Fibroblast of pulmonary artery (primary cell): ENCODE results near the gene RPH3AL.
"Not testable (repeated sequence)": the region's sequence is repeated elsewhere in the genome, so short reads cannot be mapped to it uniquely, and the experiment has no call there.

Experiments used
- DNase-seq: peaks from one replicate; pipeline ENCODE4 v3.0.0-alpha.2; 2010; ENCODE audit warnings: low read depth
- H3K4me3 ChIP-seq: replicated peaks from 2 replicates; pipeline ENCODE4 v1.5.1; 2011; ENCODE audit warnings: low read depth, mild to moderate bottlenecking, control low read depth, low read length, moderate library complexity
- TF ChIP-seq, protein P1 (sequence below): IDR thresholded peaks from 2 replicates; pipeline ENCODE4 v1.5.1; 2011; ENCODE audit warnings: mild to moderate bottlenecking, control low read depth, low read length, inconsistent platforms; ENCODE audit errors: missing control alignments

Gene RPH3AL

GRCh38 chr17:278676-279059 lies 73.9 kb downstream of the RPH3AL start:
- no peak overlapping the region for H3K4me3 ChIP-seq
- no peak for DNase-seq
- TF ChIP-seq, protein P1, sequence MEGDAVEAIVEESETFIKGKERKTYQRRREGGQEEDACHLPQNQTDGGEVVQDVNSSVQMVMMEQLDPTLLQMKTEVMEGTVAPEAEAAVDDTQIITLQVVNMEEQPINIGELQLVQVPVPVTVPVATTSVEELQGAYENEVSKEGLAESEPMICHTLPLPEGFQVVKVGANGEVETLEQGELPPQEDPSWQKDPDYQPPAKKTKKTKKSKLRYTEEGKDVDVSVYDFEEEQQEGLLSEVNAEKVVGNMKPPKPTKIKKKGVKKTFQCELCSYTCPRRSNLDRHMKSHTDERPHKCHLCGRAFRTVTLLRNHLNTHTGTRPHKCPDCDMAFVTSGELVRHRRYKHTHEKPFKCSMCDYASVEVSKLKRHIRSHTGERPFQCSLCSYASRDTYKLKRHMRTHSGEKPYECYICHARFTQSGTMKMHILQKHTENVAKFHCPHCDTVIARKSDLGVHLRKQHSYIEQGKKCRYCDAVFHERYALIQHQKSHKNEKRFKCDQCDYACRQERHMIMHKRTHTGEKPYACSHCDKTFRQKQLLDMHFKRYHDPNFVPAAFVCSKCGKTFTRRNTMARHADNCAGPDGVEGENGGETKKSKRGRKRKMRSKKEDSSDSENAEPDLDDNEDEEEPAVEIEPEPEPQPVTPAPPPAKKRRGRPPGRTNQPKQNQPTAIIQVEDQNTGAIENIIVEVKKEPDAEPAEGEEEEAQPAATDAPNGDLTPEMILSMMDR, result no peak

DNA sequence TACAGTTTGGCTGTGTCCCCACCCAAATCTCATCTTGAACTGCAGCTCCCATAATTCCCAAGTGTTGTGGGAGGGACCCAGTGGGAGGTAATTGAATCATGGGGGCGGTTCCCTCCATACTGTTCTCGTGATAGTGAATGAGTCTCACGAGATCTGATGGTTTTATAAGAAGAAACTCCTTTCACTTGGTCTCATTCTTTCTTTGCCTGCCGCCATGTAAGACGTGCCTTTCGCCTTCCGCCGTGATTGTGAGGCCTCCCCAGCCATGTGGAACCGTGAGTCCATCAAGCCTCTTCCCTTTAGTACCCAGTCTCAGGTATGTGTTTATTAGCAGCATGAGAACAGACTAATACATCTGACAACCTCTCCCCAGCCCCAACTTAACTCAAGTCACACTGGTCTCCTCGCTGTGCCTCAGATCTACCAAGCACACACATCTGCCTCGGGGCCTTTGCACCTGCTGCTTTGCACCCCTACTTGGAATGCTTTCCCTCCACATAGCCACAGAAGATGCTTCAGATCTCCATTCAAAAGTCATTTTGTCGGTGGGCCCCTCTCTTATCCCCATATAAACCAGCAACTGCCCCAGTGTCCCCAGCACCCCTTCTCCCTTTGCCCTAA lies 74.4 kb downstream of the RPH3AL start:
- TF ChIP-seq, protein P1, result no peak
- no peak for DNase-seq

DNA sequence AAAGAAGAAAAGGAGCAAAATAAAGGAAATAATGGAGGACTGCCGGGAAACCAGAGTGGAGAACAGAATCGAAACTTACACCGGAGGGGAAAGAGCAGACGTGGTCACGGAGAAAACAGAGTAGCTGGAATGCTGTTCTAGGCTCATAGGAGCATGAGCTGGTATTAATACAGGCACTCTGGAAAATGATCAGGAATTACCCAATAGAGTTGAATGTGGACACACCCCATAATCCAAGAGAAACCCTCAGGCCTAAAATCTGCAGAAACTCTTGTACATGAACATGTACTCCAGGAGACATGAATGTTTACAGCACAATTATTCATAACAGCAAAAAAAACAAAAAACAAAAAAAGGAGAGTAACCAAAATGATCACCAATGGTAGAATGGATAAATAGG lies 77.7 kb downstream of the RPH3AL start:
- H3K4me3 ChIP-seq, result no peak overlapping the region
- TF ChIP-seq, protein P1, result no peak
- DNase-seq, result no peak

More for the DNA sequence above, 74.4 kb downstream of the RPH3AL start:
- H3K4me3 ChIP-seq, result no peak overlapping the region

DNA sequence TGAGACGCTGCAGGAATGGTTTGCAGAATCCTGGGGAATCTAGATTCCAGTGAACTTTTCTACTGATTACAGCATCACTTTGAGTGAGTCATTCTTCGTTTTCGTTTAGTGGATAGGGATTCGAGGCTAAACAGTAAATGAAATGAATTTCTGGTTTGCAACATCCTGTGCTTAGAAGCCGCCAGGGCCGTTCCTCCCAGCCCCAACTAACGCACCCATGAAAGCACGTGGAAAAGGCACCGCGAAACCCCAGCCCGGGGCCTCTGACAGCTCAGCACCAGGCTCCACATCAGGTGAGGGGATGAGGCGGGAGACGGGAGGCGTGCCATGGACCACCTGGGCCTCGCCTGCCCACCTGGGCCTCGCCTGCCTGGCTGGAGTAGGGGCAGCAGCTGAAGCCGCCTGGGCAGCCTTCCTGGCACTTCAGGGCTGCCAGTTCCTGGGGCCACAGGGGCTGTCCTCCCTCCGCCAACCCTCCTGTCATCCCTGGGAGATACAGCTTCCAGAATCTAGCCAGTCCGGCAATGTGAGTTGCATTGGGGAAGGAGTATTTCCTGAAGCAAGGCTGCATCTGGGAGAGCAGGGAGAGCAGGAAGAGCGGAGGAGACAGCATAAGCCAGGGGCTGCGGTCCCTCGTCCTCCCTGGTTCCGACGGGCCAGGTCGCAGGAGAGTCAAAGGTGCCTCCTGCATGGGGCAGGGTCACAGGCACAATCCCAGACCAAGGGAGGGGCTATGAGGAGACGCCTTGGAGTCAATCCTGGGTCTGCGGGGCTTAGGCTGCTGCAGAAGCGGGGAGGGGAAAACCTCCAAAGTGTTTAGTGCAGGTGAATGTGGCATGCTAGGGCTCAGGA lies 78.4 kb downstream of the RPH3AL start:
- TF ChIP-seq, protein P1, result no peak
- H3K4me3 ChIP-seq, result no peak overlapping the region
- DNase-seq, result no peak

DNA sequence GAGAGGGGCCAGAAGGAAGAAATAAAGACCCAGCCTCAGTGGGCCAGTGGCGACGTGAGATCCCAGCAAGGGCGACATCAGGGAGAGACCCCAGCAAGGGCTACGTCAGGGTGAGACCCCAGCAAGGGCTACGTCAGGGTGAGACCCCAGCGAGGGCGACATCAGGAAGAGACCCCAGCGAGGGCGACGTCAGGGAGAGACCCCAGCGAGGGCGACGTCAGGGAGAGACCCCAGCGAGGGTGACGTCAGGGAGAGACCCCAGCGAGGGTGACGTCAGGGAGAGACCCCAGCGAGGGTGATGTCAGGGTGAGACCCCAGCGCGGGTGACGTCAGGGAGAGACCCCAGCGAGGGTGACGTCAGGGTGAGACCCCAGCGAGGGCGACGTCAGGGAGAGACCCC lies 79.8 kb downstream of the RPH3AL start:
- not testable (repeated sequence) for DNase-seq, H3K4me3 ChIP-seq

- H3K4me3 ChIP-seq, DNase-seq: not testable (repeated sequence)
Observed at GRCh38 chr17:271928-272623, 80.5 kb downstream of the RPH3AL start.

GRCh38 chr17:269616-270514 lies 82.7 kb downstream of the RPH3AL start:
- DNase-seq, result no peak
- TF ChIP-seq, protein P1, result no peak
- H3K4me3 ChIP-seq, result no peak overlapping the region
